Suprapubic skin (tissue), 4 donors: ENCODE data around the gene GCC2. TPM values are rescaled to one million over a fixed set of nuclear protein-coding genes. Genes with fewer than 3 reads are reported as not detected.
"Not testable (repeated sequence)": the region's sequence is repeated elsewhere in the genome, so short reads cannot be mapped to it uniquely, and the experiment has no call there.

Source experiments
- DNase-seq, 2 donors: peaks; one replicate each; pipeline ENCODE4 v3.0.0-alpha.2; 2019; ENCODE audit warnings: low spot score in 2 of 2
- H3K27ac ChIP-seq: fragments of 200-600 bp; sonication (generic); one replicate; pipeline ENCODE4 v1.5.1; 2019
- H3K27me3 ChIP-seq: fragments of 200-600 bp; sonication (generic); one replicate; pipeline ENCODE4 v1.5.1; 2019
- H3K36me3 ChIP-seq: fragments of 200-600 bp; sonication (generic); one replicate; pipeline ENCODE4 v1.5.1; 2019
- H3K4me1 ChIP-seq: fragments of 200-600 bp; sonication (generic); one replicate; pipeline ENCODE4 v1.5.1; 2019
- H3K4me3 ChIP-seq: fragments of 200-600 bp; sonication (generic); one replicate; pipeline ENCODE4 v1.5.1; 2019; ENCODE audit warnings: mild to moderate bottlenecking
- H3K9me3 ChIP-seq: fragments of 200-600 bp; sonication (generic); one replicate; pipeline ENCODE4 v1.5.1; 2019
- EP300 ChIP-seq: sonication (generic); formaldehyde crosslinking; IDR thresholded peaks from one replicate; pipeline ENCODE4 v1.6.1; 2017; ENCODE audit warnings: antibody characterized with exemption
- POLR2A ChIP-seq, 2 donors: fragments of 450-650 bp; IDR thresholded peaks; one replicate each; pipeline ENCODE4 v1.6.1; 2017; ENCODE audit warnings: antibody characterized with exemption in 2 of 2, mild to moderate bottlenecking in 2 of 2, moderate library complexity in 2 of 2
- POLR2AphosphoS5 ChIP-seq, 3 donors: sonication (generic); formaldehyde crosslinking; IDR thresholded peaks; one replicate each; pipeline ENCODE4 v1.6.1; 2017; ENCODE audit warnings: antibody characterized with exemption in 3 of 3
- WGBS: methylation state at CpG from one replicate; pipeline ENCODE4 v1.1.5; 2018; 5-methylcytosine and 5-hydroxymethylcytosine counted together
- total RNA-seq, 4 donors: library from RNA; depleted of rRNA; stranded (reverse); fragments of >200 nt; gene quantifications; one replicate each; pipeline ENCODE4 v1.1.0, GENCODE V29; 2016
- TF ChIP-seq, protein P1 (sequence below), 2 donors: fragments of 200-600 bp in 1 of 2; fragments of 450-650 bp in 1 of 2; sonication (generic) in 1 of 2; IDR thresholded peaks; one replicate each; pipeline ENCODE4 v1.5.1; 2016 to 2019; ENCODE audit warnings: antibody characterized with exemption in 2 of 2, mild to moderate bottlenecking in 1 of 2, moderate library complexity in 1 of 2

Gene GCC2
- total RNA-seq, 4 donors from 2014 or later = 11.0 to 46.7 (median 16.5) TPM

DNA sequence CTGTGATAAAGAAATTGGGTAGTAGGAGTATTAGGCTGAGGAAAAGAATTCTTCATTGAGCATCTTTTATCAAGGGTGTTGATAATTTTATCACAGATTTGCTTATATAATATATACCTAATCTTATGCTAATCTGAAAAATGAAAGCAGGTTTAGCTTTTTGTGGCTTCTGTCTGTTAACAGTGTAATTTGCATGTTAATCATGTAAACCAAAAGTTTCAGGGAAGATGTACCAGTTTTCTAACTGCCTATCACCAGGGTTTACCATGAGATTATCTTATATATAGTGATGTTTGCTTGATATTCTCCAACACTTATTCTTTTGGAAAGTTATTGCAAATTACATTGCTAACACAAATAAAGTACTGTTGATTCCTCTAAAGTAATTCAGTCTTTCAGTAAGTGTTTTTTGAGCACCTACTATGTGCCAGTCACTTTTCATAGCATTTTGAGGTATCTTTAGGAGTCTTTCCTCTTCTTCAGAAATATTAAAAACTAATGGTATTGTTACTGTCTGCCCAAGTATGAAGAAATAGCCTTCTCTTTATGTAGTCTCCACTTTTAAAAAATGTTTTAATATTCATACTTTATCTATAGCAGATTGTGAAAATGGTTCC lies 41.6 kb downstream of the GCC2 start:
- TF ChIP-seq, protein P1, sequence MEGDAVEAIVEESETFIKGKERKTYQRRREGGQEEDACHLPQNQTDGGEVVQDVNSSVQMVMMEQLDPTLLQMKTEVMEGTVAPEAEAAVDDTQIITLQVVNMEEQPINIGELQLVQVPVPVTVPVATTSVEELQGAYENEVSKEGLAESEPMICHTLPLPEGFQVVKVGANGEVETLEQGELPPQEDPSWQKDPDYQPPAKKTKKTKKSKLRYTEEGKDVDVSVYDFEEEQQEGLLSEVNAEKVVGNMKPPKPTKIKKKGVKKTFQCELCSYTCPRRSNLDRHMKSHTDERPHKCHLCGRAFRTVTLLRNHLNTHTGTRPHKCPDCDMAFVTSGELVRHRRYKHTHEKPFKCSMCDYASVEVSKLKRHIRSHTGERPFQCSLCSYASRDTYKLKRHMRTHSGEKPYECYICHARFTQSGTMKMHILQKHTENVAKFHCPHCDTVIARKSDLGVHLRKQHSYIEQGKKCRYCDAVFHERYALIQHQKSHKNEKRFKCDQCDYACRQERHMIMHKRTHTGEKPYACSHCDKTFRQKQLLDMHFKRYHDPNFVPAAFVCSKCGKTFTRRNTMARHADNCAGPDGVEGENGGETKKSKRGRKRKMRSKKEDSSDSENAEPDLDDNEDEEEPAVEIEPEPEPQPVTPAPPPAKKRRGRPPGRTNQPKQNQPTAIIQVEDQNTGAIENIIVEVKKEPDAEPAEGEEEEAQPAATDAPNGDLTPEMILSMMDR (IDR thresholded peaks at IDR 0.05) = no peak
- no peak for TF ChIP-seq POLR2A (IDR thresholded peaks at IDR 0.05)
- TF ChIP-seq EP300 = no peak
- TF ChIP-seq POLR2AphosphoS5 (IDR thresholded peaks at IDR 0.05) = no peak
- H3K27ac ChIP-seq = no peak overlapping the region
- no peaks in the 10 kb centered on the region for H3K4me1 ChIP-seq
- no peak for DNase-seq
- no peaks in the 10 kb centered on the region for H3K9me3 ChIP-seq
- H3K36me3 ChIP-seq = peaks cover 77% of the 10 kb centered on the region
- H3K4me3 ChIP-seq = no peak overlapping the region
- no peaks in the 10 kb centered on the region for H3K27me3 ChIP-seq

DNA sequence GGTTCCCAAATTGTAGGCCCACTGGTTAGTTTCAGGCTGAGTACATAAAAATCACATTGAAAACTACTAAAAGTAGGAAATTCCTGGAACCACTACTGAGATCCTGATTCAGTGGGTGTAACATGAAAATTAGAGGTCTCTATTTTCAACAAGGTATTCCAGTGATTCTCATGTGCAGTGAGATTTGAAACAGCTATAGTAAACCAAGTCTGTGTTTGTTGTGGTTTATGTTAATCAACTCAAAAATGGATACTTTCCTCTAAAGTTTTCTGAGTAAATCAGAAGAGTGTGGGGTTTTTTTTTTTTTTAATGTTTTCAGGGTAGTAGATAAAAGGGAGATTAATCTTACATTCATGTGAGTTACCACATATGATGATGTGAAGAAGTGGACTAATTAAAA lies 42.8 kb downstream of the GCC2 start:
- H3K4me1 ChIP-seq = no peaks in the 10 kb centered on the region
- H3K36me3 ChIP-seq = peaks cover 68% of the 10 kb centered on the region
- H3K27ac ChIP-seq = no peak overlapping the region
- TF ChIP-seq, protein P1 (IDR thresholded peaks at IDR 0.05) = no peak
- TF ChIP-seq EP300 (no peak), POLR2A (IDR thresholded peaks at IDR 0.05) (no peak), POLR2AphosphoS5 (IDR thresholded peaks at IDR 0.05) (no peak)
- H3K27me3 ChIP-seq = no peaks in the 10 kb centered on the region
- H3K9me3 ChIP-seq = no peaks in the 10 kb centered on the region
- H3K4me3 ChIP-seq = no peak overlapping the region
- DNase-seq = no peak

DNA sequence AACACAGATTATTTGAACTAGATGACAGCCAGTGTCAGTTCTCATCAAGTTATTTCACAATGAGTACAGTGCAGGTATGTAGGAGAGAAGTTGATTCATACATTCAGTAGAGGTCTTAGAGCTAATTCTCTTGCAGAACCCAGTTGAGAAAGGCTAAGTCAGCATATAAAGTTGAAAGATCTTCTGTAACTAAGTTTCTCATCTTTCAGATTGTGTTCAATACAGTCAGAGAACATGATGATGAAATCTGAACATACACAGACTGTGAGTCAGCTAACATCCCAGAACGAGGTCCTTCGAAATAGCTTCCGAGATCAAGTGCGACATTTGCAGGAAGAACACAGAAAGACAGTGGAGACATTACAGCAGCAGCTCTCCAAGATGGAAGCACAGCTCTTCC lies 43.4 kb downstream of the GCC2 start:
- TF ChIP-seq POLR2A (IDR thresholded peaks at IDR 0.05) (no peak), POLR2AphosphoS5 (IDR thresholded peaks at IDR 0.05) (no peak), EP300 (no peak)
- TF ChIP-seq, protein P1 (IDR thresholded peaks at IDR 0.05) = no peak
- Histone ChIP-seq H3K9me3 (no peaks in the 10 kb centered on the region), H3K27ac (no peak overlapping the region), H3K27me3 (no peaks in the 10 kb centered on the region), H3K4me1 (no peaks in the 10 kb centered on the region), H3K36me3 (peaks cover 68% of the 10 kb centered on the region), H3K4me3 (no peak overlapping the region)
- WGBS = 81% methylated on average over 4 of the region's 4 CpGs
- DNase-seq = no peak

DNA sequence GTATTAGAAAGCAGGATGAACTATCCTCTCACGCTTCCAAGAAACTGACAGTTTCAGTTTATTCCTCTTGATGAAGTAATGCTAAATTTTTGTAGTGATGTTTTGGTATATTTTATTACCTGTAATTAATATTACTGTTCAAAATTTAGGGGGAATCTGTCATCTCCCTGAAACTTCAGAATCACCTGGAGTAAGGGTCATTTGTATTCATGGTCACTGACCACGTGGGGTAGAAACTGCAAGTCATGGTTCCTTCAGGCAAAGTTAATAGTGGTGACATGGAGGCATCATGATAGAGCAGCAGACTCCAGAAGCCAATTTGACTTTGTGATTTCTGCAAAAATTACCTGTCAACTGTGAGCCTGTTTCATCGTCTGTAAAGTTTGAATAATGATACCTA lies 47.2 kb downstream of the GCC2 start:
- not testable (repeated sequence) for H3K27me3 ChIP-seq, H3K4me3 ChIP-seq, H3K9me3 ChIP-seq, H3K27ac ChIP-seq, DNase-seq, H3K4me1 ChIP-seq
- H3K36me3 ChIP-seq = peaks cover 51% of the 10 kb centered on the region
- 83% methylated on average over 2 of the region's 3 CpGs for WGBS

DNA sequence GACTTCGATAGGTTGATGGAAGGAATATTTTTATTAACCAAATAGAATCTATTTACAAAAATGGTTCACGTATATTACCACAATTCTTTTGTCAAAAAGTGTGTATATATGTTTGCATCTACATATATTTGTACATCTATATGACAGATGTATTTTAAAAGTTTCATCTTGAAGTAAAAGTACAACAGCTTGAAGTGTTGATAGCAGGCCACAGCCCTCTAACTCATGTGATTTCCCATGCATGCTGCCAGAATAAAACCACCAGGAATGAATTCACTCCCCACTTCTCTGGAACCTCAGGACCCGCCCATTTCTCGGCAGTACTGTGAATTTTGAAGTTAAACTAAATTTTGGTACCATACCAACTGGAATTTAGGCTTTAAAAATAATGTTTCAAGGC lies 58.6 kb downstream of the GCC2 start:
- H3K4me1 ChIP-seq, H3K27ac ChIP-seq, DNase-seq, H3K27me3 ChIP-seq, H3K9me3 ChIP-seq, H3K4me3 ChIP-seq: not testable (repeated sequence)
- whole genome bisulfite sequencing = 70% methylated on average over 4 of the region's 4 CpGs
- peaks cover 18% of the 10 kb centered on the region for H3K36me3 ChIP-seq

DNA sequence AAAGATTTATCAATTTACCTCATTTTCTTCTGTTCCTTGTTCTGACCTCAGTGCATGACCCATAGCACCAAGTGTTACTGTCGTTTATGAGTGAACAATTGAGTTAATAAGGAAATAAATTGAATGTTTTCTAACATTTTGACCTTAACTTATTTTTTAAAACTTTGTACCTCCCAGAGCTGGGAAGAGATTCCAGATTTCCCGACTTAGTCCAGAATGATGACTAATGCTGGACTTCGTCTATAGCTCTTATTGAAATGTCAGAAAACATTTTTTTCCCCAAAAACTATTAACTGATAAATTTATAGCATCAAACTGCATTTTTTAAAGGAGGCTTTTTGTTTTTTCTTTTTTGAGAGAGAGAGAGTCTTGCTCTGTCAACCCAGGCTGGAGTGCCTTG lies 63.4 kb downstream of the GCC2 start:
- 67% methylated on average over 3 of the region's 3 CpGs for WGBS
- not testable (repeated sequence) for H3K4me3 ChIP-seq, H3K36me3 ChIP-seq, H3K4me1 ChIP-seq, H3K27ac ChIP-seq, H3K27me3 ChIP-seq, DNase-seq, H3K9me3 ChIP-seq

DNA sequence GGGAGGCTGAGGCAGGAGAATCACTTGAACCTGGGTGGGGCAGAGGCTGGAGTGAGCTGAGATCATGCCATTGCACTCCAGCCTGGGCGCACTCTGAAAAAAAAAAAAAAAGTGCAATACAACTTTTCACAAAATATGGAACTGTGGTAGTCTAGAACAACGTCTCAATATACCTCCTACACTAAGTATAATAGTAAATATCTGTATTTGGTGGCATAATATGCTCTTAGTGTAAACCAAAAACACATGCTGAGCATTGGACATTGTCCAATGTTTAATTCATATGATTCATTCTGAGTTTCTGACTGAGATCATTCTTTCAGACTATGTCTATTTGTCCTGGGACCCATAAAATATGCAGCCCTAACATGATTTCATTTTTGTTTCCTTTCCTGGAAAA lies 65.5 kb downstream of the GCC2 start:
- not testable (repeated sequence) for H3K36me3 ChIP-seq, H3K27ac ChIP-seq, H3K4me1 ChIP-seq, H3K4me3 ChIP-seq, H3K9me3 ChIP-seq, DNase-seq, H3K27me3 ChIP-seq
- 49% methylated on average over 2 of the region's 2 CpGs for WGBS

DNA sequence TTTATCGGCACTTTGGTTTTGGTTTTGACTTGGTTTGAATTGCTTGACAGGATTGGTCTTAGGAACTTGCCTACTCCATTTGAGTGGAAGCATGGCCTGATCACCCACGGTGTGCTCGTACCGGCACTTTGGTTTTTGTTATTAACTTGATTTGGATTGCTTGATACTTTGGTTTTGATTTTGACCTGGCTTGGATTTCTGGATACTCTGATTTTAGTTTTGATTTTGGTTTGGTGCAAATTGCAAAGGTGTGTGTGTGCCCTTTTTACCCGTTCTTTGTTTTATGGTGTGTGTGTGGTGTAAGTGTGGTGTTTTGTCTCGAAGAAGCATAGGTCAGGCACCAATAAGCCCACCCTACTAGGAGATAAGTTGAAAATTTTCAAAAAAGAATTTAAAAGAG lies 75.7 kb downstream of the GCC2 start:
- H3K36me3 ChIP-seq, H3K27me3 ChIP-seq, H3K4me1 ChIP-seq, DNase-seq, H3K27ac ChIP-seq, H3K9me3 ChIP-seq, H3K4me3 ChIP-seq: not testable (repeated sequence)
- WGBS = 97% methylated on average over 5 of the region's 6 CpGs

DNA sequence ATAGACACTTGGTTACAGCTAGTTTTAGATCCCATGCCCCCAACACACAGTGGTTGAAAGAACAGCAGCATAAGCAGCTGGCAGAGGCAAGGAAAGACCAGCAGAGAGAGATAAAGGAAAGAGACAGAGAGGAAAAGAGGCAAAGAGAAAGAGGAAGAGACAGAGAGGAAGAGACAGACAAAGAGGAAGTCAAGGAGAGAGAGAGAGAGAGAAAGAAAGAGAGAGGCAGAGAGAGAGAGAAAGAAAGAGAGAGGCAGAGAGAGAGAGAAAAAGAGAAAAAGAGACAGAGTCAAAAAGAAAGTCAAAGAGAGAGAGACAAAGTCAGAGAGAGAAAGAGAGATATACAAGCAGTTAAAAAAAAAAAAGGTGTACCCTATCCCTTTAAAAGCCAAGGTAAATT lies 76.3 kb downstream of the GCC2 start:
- H3K4me1 ChIP-seq, H3K4me3 ChIP-seq, H3K27ac ChIP-seq, DNase-seq, H3K36me3 ChIP-seq, H3K27me3 ChIP-seq, H3K9me3 ChIP-seq: not testable (repeated sequence)
